ENCODE results near the gene NTN4.

- TF ChIP-seq, protein P1, sequence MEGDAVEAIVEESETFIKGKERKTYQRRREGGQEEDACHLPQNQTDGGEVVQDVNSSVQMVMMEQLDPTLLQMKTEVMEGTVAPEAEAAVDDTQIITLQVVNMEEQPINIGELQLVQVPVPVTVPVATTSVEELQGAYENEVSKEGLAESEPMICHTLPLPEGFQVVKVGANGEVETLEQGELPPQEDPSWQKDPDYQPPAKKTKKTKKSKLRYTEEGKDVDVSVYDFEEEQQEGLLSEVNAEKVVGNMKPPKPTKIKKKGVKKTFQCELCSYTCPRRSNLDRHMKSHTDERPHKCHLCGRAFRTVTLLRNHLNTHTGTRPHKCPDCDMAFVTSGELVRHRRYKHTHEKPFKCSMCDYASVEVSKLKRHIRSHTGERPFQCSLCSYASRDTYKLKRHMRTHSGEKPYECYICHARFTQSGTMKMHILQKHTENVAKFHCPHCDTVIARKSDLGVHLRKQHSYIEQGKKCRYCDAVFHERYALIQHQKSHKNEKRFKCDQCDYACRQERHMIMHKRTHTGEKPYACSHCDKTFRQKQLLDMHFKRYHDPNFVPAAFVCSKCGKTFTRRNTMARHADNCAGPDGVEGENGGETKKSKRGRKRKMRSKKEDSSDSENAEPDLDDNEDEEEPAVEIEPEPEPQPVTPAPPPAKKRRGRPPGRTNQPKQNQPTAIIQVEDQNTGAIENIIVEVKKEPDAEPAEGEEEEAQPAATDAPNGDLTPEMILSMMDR (IDR thresholded peaks at IDR 0.05), result no peak
- TF ChIP-seq POLR2AphosphoS5 (IDR thresholded peaks at IDR 0.05) (peak in 1 of 4 donors; percentile 4), POLR2A (IDR thresholded peaks at IDR 0.05) (no peak)
Measured at GRCh38 chr12:95633732-95634465, 156.7 kb downstream of the NTN4 start.
